Left lung (tissue), 10 donors: ENCODE data around the gene SERP2. TPM values are rescaled to one million over a fixed set of nuclear protein-coding genes. Genes with fewer than 3 reads are reported as not detected.

Source experiments
- ATAC-seq: fragments of 200-7000 bp; cut with Tn5 transposase; one replicate; pipeline ENCODE4 v1.9.1; 2020; ENCODE audit warnings: moderate library complexity
- DNase-seq, 4 donors: peaks; one replicate each; pipeline ENCODE4 v3.0.0-alpha.2; 2013 to 2020
- H3K27ac ChIP-seq, 2 donors: fragments of 200-600 bp; sonication (generic) in 1 of 2; one replicate each; pipeline versions ENCODE4 v1.5.0 to v1.8.0; 2020 to 2021
- H3K27me3 ChIP-seq, 2 donors: fragments of 200-600 bp; sonication (generic) in 1 of 2; one replicate each; pipeline versions ENCODE4 v1.5.0 to v1.8.0; 2020 to 2021
- H3K36me3 ChIP-seq, 2 donors: fragments of 200-600 bp; sonication (generic) in 1 of 2; one replicate each; pipeline versions ENCODE4 v1.5.0 to v1.8.0; 2020 to 2021
- H3K4me1 ChIP-seq, 2 donors: fragments of 200-600 bp; one replicate each; pipeline ENCODE4 v1.8.0; 2021
- H3K4me3 ChIP-seq, 2 donors: fragments of 200-600 bp; sonication (generic) in 1 of 2; one replicate each; pipeline versions ENCODE4 v1.5.0 to v1.8.0; 2020 to 2021; ENCODE audit warnings: mild to moderate bottlenecking in 1 of 2
- H3K9me3 ChIP-seq, 2 donors: fragments of 200-600 bp; sonication (generic) in 1 of 2; one replicate each; pipeline versions ENCODE4 v1.5.0 to v1.8.0; 2020 to 2021
- intact Hi-C, 2 donors: fragments of 100-400 bp; cut with DNase I; formaldehyde crosslinking; loops; one replicate each; pipeline versions ENCODE4 v1.11.2 to v1.14.2; 2022
- polyA plus RNA-seq, 6 donors: library from polyadenylated mRNA; unstranded; fragments of 120-200 nt; gene quantifications; one replicate each; pipeline ENCODE4 v1.2.1, GENCODE V29; 2013; ENCODE audit not compliant: insufficient read length in 6 of 6
- total RNA-seq, 2 donors: library from RNA; stranded (reverse); fragmentation: NEBNext Ultra II Directional; extraction: Animal tissue kit (Norgen Biotek cat#: 25700); gene quantifications; one replicate each; pipeline ENCODE4 v1.2.1, GENCODE V29; 2021
- TF ChIP-seq, protein P1 (sequence below), 2 donors: fragments of 200-600 bp; sonication (generic) in 1 of 2; IDR thresholded peaks; one replicate each; pipeline versions ENCODE4 v1.5.0 to v1.8.0; 2021; ENCODE audit warnings: antibody characterized with exemption in 2 of 2
- donor health status: DM: no; HTN: yes; CAD: no.
- donor health status: DM: no; HTN: no; CAD: no.

The SERP2 gene
- total and polyA plus RNA-seq, 8 donors: 1.9 to 9.8 (median 9.1) TPM

DNA sequence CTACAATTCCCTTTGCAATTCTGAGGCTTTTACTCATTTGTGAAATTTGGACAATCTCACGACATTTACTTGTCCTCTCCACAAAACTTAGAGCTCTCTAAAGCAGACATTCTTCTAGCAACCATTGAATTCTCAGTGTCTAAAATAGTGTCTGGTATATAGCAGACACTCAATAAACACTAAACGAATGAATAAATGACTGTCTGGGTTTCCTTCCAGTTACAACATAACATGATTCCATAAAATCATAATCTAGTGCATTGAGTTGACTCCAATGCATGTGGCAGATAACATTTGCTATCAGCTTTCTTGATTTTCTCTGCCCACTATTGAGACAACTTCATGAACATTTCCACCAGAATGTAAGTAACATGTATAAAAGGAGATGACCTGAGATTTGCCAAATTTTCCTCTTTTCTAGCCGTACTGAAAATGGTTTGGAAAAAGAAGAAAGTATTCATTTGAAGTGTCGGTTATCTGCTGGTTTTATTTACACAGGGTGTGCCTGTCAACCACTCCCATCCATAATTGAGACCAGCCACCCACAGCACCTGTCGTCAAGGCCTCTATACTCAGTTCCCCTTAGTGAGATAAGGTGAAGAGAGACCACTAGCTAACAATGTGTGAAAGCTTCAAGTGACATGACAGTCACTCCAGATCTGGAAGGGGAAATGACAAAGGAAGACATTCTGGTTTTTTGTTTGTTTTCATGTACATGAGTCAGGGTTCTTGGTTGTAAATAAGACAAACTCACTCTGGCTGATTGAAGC is 4.8 kb upstream of the SERP2 start:
- Histone ChIP-seq H3K4me1 (peaks cover 6% of the 10 kb centered on the region in 2 donors), H3K27ac (no peak overlapping the region), H3K27me3 (peaks cover 0 to 21% of the 10 kb centered on the region in 2 donors), H3K9me3 (no peaks in the 10 kb centered on the region), H3K36me3 (no peaks in the 10 kb centered on the region), H3K4me3 (no peak overlapping the region)
- DNase-seq (no peak), ATAC-seq (peak; percentile 36)
- TF ChIP-seq, protein P1, sequence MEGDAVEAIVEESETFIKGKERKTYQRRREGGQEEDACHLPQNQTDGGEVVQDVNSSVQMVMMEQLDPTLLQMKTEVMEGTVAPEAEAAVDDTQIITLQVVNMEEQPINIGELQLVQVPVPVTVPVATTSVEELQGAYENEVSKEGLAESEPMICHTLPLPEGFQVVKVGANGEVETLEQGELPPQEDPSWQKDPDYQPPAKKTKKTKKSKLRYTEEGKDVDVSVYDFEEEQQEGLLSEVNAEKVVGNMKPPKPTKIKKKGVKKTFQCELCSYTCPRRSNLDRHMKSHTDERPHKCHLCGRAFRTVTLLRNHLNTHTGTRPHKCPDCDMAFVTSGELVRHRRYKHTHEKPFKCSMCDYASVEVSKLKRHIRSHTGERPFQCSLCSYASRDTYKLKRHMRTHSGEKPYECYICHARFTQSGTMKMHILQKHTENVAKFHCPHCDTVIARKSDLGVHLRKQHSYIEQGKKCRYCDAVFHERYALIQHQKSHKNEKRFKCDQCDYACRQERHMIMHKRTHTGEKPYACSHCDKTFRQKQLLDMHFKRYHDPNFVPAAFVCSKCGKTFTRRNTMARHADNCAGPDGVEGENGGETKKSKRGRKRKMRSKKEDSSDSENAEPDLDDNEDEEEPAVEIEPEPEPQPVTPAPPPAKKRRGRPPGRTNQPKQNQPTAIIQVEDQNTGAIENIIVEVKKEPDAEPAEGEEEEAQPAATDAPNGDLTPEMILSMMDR (IDR thresholded peaks at IDR 0.05): no peak
- intact Hi-C loops: no loop called here

DNA sequence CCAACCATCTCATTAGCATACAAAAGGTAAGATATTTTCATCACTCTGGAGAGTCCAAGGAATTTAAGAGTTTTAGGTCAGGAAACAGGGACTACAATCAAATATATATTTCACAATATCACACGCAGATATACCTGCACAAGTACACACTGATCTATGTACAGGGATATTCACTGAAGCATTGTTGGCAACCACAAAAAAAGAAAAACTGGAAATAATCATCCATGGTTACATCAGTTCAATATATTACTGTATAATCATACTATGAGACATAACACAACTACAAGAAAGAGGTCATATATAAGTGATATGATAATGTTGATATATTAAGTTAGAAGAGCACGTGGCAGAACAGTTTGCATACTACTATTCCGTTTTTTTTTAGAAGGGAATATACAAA is 2.2 kb upstream of the SERP2 start:
- H3K4me1 ChIP-seq: peaks cover 6 to 7% of the 10 kb centered on the region in 2 donors
- H3K4me3 ChIP-seq: no peak overlapping the region
- peaks cover 0 to 34% of the 10 kb centered on the region in 2 donors for H3K27me3 ChIP-seq
- intact Hi-C loops: no loop called here
- no peak for DNase-seq
- no peak overlapping the region for H3K27ac ChIP-seq
- H3K36me3 ChIP-seq: no peaks in the 10 kb centered on the region
- no peak for ATAC-seq
- TF ChIP-seq, protein P1 (IDR thresholded peaks at IDR 0.05): no peak
- no peaks in the 10 kb centered on the region for H3K9me3 ChIP-seq

DNA sequence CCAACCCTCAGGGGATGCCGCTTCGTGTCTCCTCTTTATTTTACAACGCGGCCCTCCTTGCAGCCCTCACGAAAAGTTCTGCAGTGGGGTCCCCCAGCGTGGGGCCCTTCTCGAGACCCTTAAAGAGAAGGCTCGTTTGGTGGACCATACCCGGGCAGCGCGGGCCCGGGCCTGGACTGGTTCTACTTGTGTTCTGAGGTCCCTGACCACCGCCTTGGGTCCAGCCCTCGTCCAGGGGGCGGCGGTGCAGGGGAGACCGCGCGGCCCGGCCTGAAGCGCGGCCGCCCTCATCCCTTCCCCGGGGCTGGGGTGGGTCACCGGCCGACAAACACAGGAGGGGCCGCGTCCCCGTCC is 400 bp upstream of the SERP2 start:
- Histone ChIP-seq H3K36me3 (no peaks in the 10 kb centered on the region), H3K9me3 (no peaks in the 10 kb centered on the region), H3K27me3 (peaks cover 0 to 34% of the 10 kb centered on the region in 2 donors), H3K4me3 (peak overlapping the region; percentile 42 to 45), H3K27ac (no peak overlapping the region), H3K4me1 (peaks cover 6 to 7% of the 10 kb centered on the region in 2 donors)
- DNase-seq: no peak
- intact Hi-C loops: no loop called here
- TF ChIP-seq, protein P1 (IDR thresholded peaks at IDR 0.05): no peak
- peak; percentile 22 for ATAC-seq

DNA sequence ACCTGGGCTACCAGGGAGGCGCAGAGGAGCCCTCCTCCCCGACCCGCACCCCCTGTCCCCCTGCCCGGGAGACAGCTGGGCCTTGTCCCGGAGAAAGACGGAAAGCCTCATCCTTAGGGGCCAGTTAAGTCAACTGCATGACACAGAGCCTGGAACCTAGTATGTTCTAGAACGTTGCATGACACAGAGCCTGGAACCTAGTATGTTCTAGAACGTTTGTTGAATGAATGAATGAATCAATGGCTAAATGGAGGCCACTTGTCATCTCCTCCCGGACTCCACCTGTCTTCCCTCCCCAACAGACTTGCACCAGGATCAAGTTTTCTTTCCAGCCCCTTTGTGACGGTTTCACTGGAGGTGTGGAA is 706 bp downstream of the SERP2 start:
- no peak for ATAC-seq
- Histone ChIP-seq H3K4me1 (peaks cover 3 to 7% of the 10 kb centered on the region in 2 donors), H3K36me3 (no peaks in the 10 kb centered on the region), H3K9me3 (no peaks in the 10 kb centered on the region), H3K4me3 (peak overlapping the region; percentile 42 to 45), H3K27me3 (peaks cover 0 to 34% of the 10 kb centered on the region in 2 donors), H3K27ac (no peak overlapping the region)
- DNase-seq: no peak
- TF ChIP-seq, protein P1 (IDR thresholded peaks at IDR 0.05): no peak
- intact Hi-C loops: no loop called here

DNA sequence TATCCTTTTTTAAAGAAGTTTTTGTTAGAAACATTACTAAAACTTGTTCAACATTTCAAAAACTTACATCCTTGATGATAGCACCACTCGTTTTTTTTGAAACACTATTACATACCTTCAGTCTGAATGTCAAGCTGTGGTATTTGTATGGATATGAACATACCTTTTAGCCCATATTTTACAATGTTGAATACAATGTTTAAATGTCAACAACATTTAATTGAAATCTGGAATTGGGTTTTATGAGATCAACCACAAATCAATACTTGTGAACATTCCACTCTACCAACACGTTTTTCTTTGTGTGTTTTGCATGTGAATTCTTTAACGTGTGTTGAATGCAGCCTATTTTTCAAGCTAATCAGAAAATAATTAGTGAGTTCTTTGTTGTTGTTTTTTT is 4.7 kb downstream of the SERP2 start:
- Histone ChIP-seq H3K9me3 (no peaks in the 10 kb centered on the region), H3K4me1 (peaks cover 0 to 6% of the 10 kb centered on the region in 2 donors), H3K36me3 (no peaks in the 10 kb centered on the region), H3K27ac (no peak overlapping the region), H3K27me3 (peaks cover 0 to 18% of the 10 kb centered on the region in 2 donors), H3K4me3 (no peak overlapping the region)
- intact Hi-C loops: no loop called here
- TF ChIP-seq, protein P1 (IDR thresholded peaks at IDR 0.05): no peak
- DNase-seq (no peak), ATAC-seq (no peak)
